HepG2 (cell line): ENCODE measurements around the gene CACNA1C.

Source experiments
- JUND ChIP-seq: sonication (generic); formaldehyde crosslinking; IDR thresholded peaks from 2 replicates; pipeline ENCODE4 v1.8.0; 2022; ENCODE audit warnings: mild to moderate bottlenecking, missing genetic modification reagents
- ZNF766 ChIP-seq: sonication (generic); formaldehyde crosslinking; IDR thresholded peaks from 2 replicates; pipeline ENCODE4 v1.5.0; 2020; ENCODE audit warnings: missing genetic modification reagents, borderline replicate concordance
- TF ChIP-seq, protein P1 (sequence below): sonication (generic); formaldehyde crosslinking; IDR thresholded peaks from 2 replicates; pipeline ENCODE4 v1.4.0; 2020; ENCODE audit warnings: missing genetic modification reagents
- TF ChIP-seq, protein P2 (sequence below): IDR thresholded peaks from 2 replicates; pipeline ENCODE4 v1.6.1; 2012; ENCODE audit warnings: inconsistent platforms

DNA sequence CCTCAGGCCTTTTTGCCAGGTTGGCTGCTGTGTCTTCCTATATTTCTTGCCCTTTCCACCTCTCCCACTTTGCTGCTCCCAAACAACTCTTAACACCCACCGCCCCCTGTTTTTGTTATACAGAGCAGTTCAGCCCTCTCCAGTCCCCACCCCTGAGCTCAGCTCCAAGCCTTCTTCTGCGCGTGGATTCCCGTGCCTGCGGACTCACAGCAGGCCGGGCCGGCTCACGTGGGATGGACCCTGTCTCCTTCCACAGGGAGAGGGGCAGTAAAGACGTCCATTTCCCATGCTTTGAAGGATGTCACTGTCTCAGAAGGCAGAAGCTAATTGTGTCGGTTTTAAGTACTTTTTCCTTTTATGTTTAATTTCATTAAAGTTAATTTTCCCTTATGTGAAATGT lies 139.4 kb downstream of the CACNA1C start:
- TF ChIP-seq JUND (CRISPR knock-in tag) (no peak), ZNF766 (CRISPR knock-in tag) (no peak)
- TF ChIP-seq, protein P1, sequence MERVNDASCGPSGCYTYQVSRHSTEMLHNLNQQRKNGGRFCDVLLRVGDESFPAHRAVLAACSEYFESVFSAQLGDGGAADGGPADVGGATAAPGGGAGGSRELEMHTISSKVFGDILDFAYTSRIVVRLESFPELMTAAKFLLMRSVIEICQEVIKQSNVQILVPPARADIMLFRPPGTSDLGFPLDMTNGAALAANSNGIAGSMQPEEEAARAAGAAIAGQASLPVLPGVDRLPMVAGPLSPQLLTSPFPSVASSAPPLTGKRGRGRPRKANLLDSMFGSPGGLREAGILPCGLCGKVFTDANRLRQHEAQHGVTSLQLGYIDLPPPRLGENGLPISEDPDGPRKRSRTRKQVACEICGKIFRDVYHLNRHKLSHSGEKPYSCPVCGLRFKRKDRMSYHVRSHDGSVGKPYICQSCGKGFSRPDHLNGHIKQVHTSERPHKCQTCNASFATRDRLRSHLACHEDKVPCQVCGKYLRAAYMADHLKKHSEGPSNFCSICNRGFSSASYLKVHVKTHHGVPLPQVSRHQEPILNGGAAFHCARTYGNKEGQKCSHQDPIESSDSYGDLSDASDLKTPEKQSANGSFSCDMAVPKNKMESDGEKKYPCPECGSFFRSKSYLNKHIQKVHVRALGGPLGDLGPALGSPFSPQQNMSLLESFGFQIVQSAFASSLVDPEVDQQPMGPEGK (CRISPR knock-in tag): no peak
- TF ChIP-seq, protein P2, sequence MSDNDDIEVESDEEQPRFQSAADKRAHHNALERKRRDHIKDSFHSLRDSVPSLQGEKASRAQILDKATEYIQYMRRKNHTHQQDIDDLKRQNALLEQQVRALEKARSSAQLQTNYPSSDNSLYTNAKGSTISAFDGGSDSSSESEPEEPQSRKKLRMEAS: no peak
